Astrocyte (in vitro differentiated cells and primary cell): ENCODE data around the gene NCMAP. TPM values are rescaled to one million over a fixed set of nuclear protein-coding genes. Genes with fewer than 3 reads are reported as not detected.

Source experiments
- DNase-seq: peaks from one replicate; pipeline ENCODE4 v3.0.0-alpha.2; 2010; ENCODE audit warnings: low read depth
- FAIRE-seq: peaks from 2 replicates; lab custom pipeline; 2011; peaks lifted over from hg19 to GRCh38; lab: Jason Lieb, UNC
- H2AFZ ChIP-seq: 2 replicates; pipeline ENCODE4 v1.6.0; 2012; ENCODE audit warnings: low read depth, low read length, inconsistent platforms
- H3K27ac ChIP-seq: 2 replicates; pipeline ENCODE4 v1.5.1; 2011; ENCODE audit warnings: low read depth, low read length, inconsistent platforms
- H3K27me3 ChIP-seq: 2 replicates; pipeline ENCODE4 v1.6.0; 2011; ENCODE audit warnings: low read length, inconsistent platforms; ENCODE audit not compliant: insufficient read depth
- H3K36me3 ChIP-seq: 2 replicates; pipeline ENCODE4 v1.5.1; 2011; ENCODE audit warnings: low read length, inconsistent platforms; ENCODE audit not compliant: insufficient read depth
- H3K4me1 ChIP-seq: 2 replicates; pipeline ENCODE4 v1.5.1; 2011; ENCODE audit warnings: low read length, inconsistent platforms; ENCODE audit not compliant: insufficient read depth
- H3K4me2 ChIP-seq: 2 replicates; pipeline ENCODE4 v1.6.0; 2012; ENCODE audit warnings: low read length, inconsistent platforms
- H3K4me3 ChIP-seq: 2 replicates; pipeline ENCODE4 v1.5.1; 2011; ENCODE audit warnings: low read depth, mild to moderate bottlenecking, low read length, inconsistent platforms; ENCODE audit not compliant: insufficient read depth
- H3K79me2 ChIP-seq: 2 replicates; pipeline ENCODE4 v1.6.0; 2012; ENCODE audit warnings: mild to moderate bottlenecking, low read length, inconsistent platforms; ENCODE audit not compliant: insufficient read depth
- H3K9ac ChIP-seq: 2 replicates; pipeline ENCODE4 v1.6.0; 2012; ENCODE audit warnings: mild to moderate bottlenecking, low read length, inconsistent platforms
- H3K9me3 ChIP-seq: 2 replicates; pipeline ENCODE4 v1.5.1; 2012; ENCODE audit warnings: low read depth, mild to moderate bottlenecking, low read length, inconsistent platforms; ENCODE audit not compliant: insufficient read depth
- H4K20me1 ChIP-seq: 2 replicates; pipeline ENCODE4 v1.6.0; 2012; ENCODE audit warnings: low read length, inconsistent platforms; ENCODE audit not compliant: insufficient read depth
- H3K27ac Mint-ChIP-seq: one replicate; pipeline ENCODE4 v1.8.0; 2021; ENCODE audit warnings: mild to moderate bottlenecking, mixed read lengths; ENCODE audit not compliant: unreplicated experiment
- H3K27me3 Mint-ChIP-seq: one replicate; pipeline ENCODE4 v1.8.0; 2021; ENCODE audit warnings: low read depth, mixed read lengths; ENCODE audit not compliant: unreplicated experiment
- H3K36me3 Mint-ChIP-seq: one replicate; pipeline ENCODE4 v1.8.0; 2021; ENCODE audit warnings: low read depth, mixed read lengths; ENCODE audit not compliant: unreplicated experiment
- H3K4me1 Mint-ChIP-seq: one replicate; pipeline ENCODE4 v1.8.0; 2021; ENCODE audit warnings: low read depth, mixed read lengths; ENCODE audit not compliant: unreplicated experiment
- H3K4me3 Mint-ChIP-seq: one replicate; pipeline ENCODE4 v1.8.0; 2021; ENCODE audit warnings: mild to moderate bottlenecking, moderate library complexity, mixed read lengths; ENCODE audit not compliant: unreplicated experiment
- H3K9me3 Mint-ChIP-seq: one replicate; pipeline ENCODE4 v1.8.0; 2021; ENCODE audit warnings: mild to moderate bottlenecking, mixed read lengths; ENCODE audit not compliant: unreplicated experiment
- CTCF ChIP-seq: IDR thresholded peaks from 2 replicates; pipeline ENCODE4 v1.5.1; 2011; ENCODE audit warnings: low read depth, mild to moderate bottlenecking, inconsistent platforms, low read length, moderate library complexity; ENCODE audit not compliant: insufficient read depth
- EZH2 ChIP-seq: IDR thresholded peaks from 2 replicates; pipeline ENCODE4 v1.6.1; 2012; ENCODE audit warnings: mild to moderate bottlenecking, low read length, inconsistent platforms; ENCODE audit not compliant: insufficient read depth
- total RNA-seq: library from RNA; stranded (reverse); gene quantifications from 2 replicates; pipeline ENCODE4 v1.2.1, GENCODE V29; 2021

Gene NCMAP
- total RNA-seq, 1 donor from 2014 or later: not detected

- Mint-ChIP-seq H3K27me3 (peaks cover 25% of the 10 kb centered on the region), H3K36me3 (no peaks in the 10 kb centered on the region)
- FAIRE-seq: no peak
Observed at GRCh38 chr1:24584171-24584647, 28.3 kb downstream of the NCMAP start.

GRCh38 chr1:24586119-24586518 is 30.2 kb downstream of the NCMAP start:
- Mint-ChIP-seq H3K27ac (no peak overlapping the region), H3K36me3 (no peaks in the 10 kb centered on the region)
- no peaks in the 10 kb centered on the region for H3K4me1 ChIP-seq

More at GRCh38 chr1:24584171-24584647, 28.3 kb downstream of the NCMAP start:
- H3K79me2 ChIP-seq: no peaks in the 10 kb centered on the region
- Mint-ChIP-seq H3K4me1 (no peaks in the 10 kb centered on the region), H3K4me3 (no peak overlapping the region), H3K27ac (no peak overlapping the region), H3K9me3 (peaks cover 14% of the 10 kb centered on the region)
- H3K27me3 ChIP-seq: peaks cover 10% of the 10 kb centered on the region
- H3K9ac ChIP-seq: no peak overlapping the region
- no peaks in the 10 kb centered on the region for H4K20me1 ChIP-seq
- no peak for TF ChIP-seq CTCF
- TF ChIP-seq EZH2: no peak
- H3K36me3 ChIP-seq: no peaks in the 10 kb centered on the region
- H3K4me2 ChIP-seq: no peak overlapping the region
- no peak overlapping the region for H3K27ac ChIP-seq
- H3K4me1 ChIP-seq: no peaks in the 10 kb centered on the region
- no peak overlapping the region for H2AFZ ChIP-seq
- no peaks in the 10 kb centered on the region for H3K9me3 ChIP-seq
- H3K4me3 ChIP-seq: no peak overlapping the region
- DNase-seq: no peak

More at GRCh38 chr1:24586119-24586518, 30.2 kb downstream of the NCMAP start:
- Histone ChIP-seq H3K27me3 (peaks cover 10% of the 10 kb centered on the region), H2AFZ (no peak overlapping the region), H3K36me3 (no peaks in the 10 kb centered on the region), H3K79me2 (no peaks in the 10 kb centered on the region), H3K9me3 (no peaks in the 10 kb centered on the region), H3K4me3 (no peak overlapping the region), H3K9ac (no peak overlapping the region), H3K4me2 (no peak overlapping the region), H4K20me1 (no peaks in the 10 kb centered on the region), H3K27ac (no peak overlapping the region)
- Mint-ChIP-seq H3K4me3 (no peak overlapping the region), H3K27me3 (peaks cover 32% of the 10 kb centered on the region), H3K9me3 (peaks cover 14% of the 10 kb centered on the region), H3K4me1 (no peaks in the 10 kb centered on the region)
- TF ChIP-seq EZH2: no peak
- no peak for TF ChIP-seq CTCF
- DNase-seq (no peak), FAIRE-seq (no peak)
